Activated T-cell treated with anti-CD3 and anti-CD28 coated beads, Interleukin-2, amount 50 U/mL, for 24 hours (primary cell): Measurements from ENCODE around the gene MAP2K6.

Experiments
- DNase-seq: peaks from one replicate; pipeline ENCODE4 v3.0.0-alpha.2; 2020
- H3K27ac Mint-ChIP-seq: 2 replicates; pipeline ENCODE4 v1.8.0; 2020; ENCODE audit warnings: mild to moderate bottlenecking, mixed read lengths
- H3K27me3 Mint-ChIP-seq: 2 replicates; pipeline ENCODE4 v1.8.0; 2020; ENCODE audit warnings: mixed read lengths
- H3K36me3 Mint-ChIP-seq: 2 replicates; pipeline ENCODE4 v1.8.0; 2020; ENCODE audit warnings: low read depth, mixed read lengths
- H3K4me1 Mint-ChIP-seq: 2 replicates; pipeline ENCODE4 v1.8.0; 2020; ENCODE audit warnings: low read depth, mixed read lengths
- H3K4me3 Mint-ChIP-seq: 2 replicates; pipeline ENCODE4 v1.8.0; 2020; ENCODE audit warnings: mild to moderate bottlenecking, moderate library complexity, mixed read lengths
- H3K9me3 Mint-ChIP-seq: 2 replicates; pipeline ENCODE4 v1.8.0; 2020; ENCODE audit warnings: mixed read lengths

The MAP2K6 gene

GRCh38 chr17:69485251-69485661, 70.8 kb downstream of the MAP2K6 start:
- Mint-ChIP-seq H3K36me3 (no peaks in the 10 kb centered on the region), H3K4me3 (no peak overlapping the region), H3K9me3 (no peaks in the 10 kb centered on the region), H3K4me1 (peaks cover 17% of the 10 kb centered on the region), H3K27ac (no peak overlapping the region), H3K27me3 (no peaks in the 10 kb centered on the region)
- DNase-seq = no peak

GRCh38 chr17:69485901-69486643, 71.6 kb downstream of the MAP2K6 start:
- Mint-ChIP-seq H3K4me1 (peaks cover 17% of the 10 kb centered on the region), H3K9me3 (no peaks in the 10 kb centered on the region), H3K27me3 (no peaks in the 10 kb centered on the region), H3K4me3 (no peak overlapping the region), H3K27ac (no peak overlapping the region), H3K36me3 (no peaks in the 10 kb centered on the region)
- no peak for DNase-seq

- Mint-ChIP-seq H3K4me1 (peaks cover 17% of the 10 kb centered on the region), H3K27me3 (no peaks in the 10 kb centered on the region), H3K27ac (no peak overlapping the region)
Observed at GRCh38 chr17:69486779-69487637, 72.5 kb downstream of the MAP2K6 start.

GRCh38 chr17:69489313-69489712, 74.8 kb downstream of the MAP2K6 start:
- no peak for DNase-seq
- Mint-ChIP-seq H3K27ac (no peak overlapping the region), H3K4me3 (no peak overlapping the region), H3K27me3 (no peaks in the 10 kb centered on the region), H3K4me1 (peaks cover 17% of the 10 kb centered on the region), H3K36me3 (no peaks in the 10 kb centered on the region), H3K9me3 (no peaks in the 10 kb centered on the region)

More at GRCh38 chr17:69486779-69487637, 72.5 kb downstream of the MAP2K6 start:
- Mint-ChIP-seq H3K36me3 (no peaks in the 10 kb centered on the region), H3K9me3 (no peaks in the 10 kb centered on the region), H3K4me3 (no peak overlapping the region)
- no peak for DNase-seq

GRCh38 chr17:69492410-69493071, 78.0 kb downstream of the MAP2K6 start:
- no peak for DNase-seq

GRCh38 chr17:69495787-69496186, 81.3 kb downstream of the MAP2K6 start:
- no peaks in the 10 kb centered on the region for H3K36me3 Mint-ChIP-seq
- no peaks in the 10 kb centered on the region for H3K27me3 Mint-ChIP-seq

More at GRCh38 chr17:69492410-69493071, 78.0 kb downstream of the MAP2K6 start:
- Mint-ChIP-seq H3K36me3 (no peaks in the 10 kb centered on the region), H3K4me3 (no peak overlapping the region), H3K27ac (no peak overlapping the region), H3K9me3 (no peaks in the 10 kb centered on the region), H3K27me3 (no peaks in the 10 kb centered on the region), H3K4me1 (peaks cover 8% of the 10 kb centered on the region)

GRCh38 chr17:69497161-69497560, 82.7 kb downstream of the MAP2K6 start:
- no peaks in the 10 kb centered on the region for H3K36me3 Mint-ChIP-seq
- no peaks in the 10 kb centered on the region for H3K27me3 Mint-ChIP-seq
- H3K4me3 Mint-ChIP-seq = no peak overlapping the region
- DNase-seq = no peak
- no peaks in the 10 kb centered on the region for H3K9me3 Mint-ChIP-seq
- H3K4me1 Mint-ChIP-seq = peaks cover 25% of the 10 kb centered on the region
- no peak overlapping the region for H3K27ac Mint-ChIP-seq

More at GRCh38 chr17:69495787-69496186, 81.3 kb downstream of the MAP2K6 start:
- Mint-ChIP-seq H3K27ac (no peak overlapping the region), H3K4me3 (no peak overlapping the region), H3K9me3 (no peaks in the 10 kb centered on the region), H3K4me1 (peaks cover 13% of the 10 kb centered on the region)
- DNase-seq = no peak

- Mint-ChIP-seq H3K36me3 (no peaks in the 10 kb centered on the region), H3K4me3 (no peak overlapping the region), H3K27me3 (no peaks in the 10 kb centered on the region), H3K27ac (no peak overlapping the region), H3K9me3 (no peaks in the 10 kb centered on the region), H3K4me1 (peaks cover 32% of the 10 kb centered on the region)
- DNase-seq = no peak
Observed at GRCh38 chr17:69499318-69499717, 84.8 kb downstream of the MAP2K6 start.

- no peak for DNase-seq
- Mint-ChIP-seq H3K27me3 (no peaks in the 10 kb centered on the region), H3K4me3 (no peak overlapping the region), H3K27ac (no peak overlapping the region), H3K36me3 (peaks cover 5% of the 10 kb centered on the region), H3K9me3 (no peaks in the 10 kb centered on the region), H3K4me1 (peaks cover 35% of the 10 kb centered on the region)
Observed at GRCh38 chr17:69500911-69501429, 86.5 kb downstream of the MAP2K6 start.

GRCh38 chr17:69501591-69502468, 87.3 kb downstream of the MAP2K6 start:
- Mint-ChIP-seq H3K27me3 (no peaks in the 10 kb centered on the region), H3K9me3 (no peaks in the 10 kb centered on the region), H3K36me3 (peaks cover 11% of the 10 kb centered on the region), H3K4me3 (no peak overlapping the region), H3K4me1 (peaks cover 32% of the 10 kb centered on the region), H3K27ac (no peak overlapping the region)
- no peak for DNase-seq

GRCh38 chr17:69503711-69504110, 89.2 kb downstream of the MAP2K6 start:
- Mint-ChIP-seq H3K27me3 (no peaks in the 10 kb centered on the region), H3K9me3 (no peaks in the 10 kb centered on the region), H3K27ac (no peak overlapping the region), H3K36me3 (peaks cover 12% of the 10 kb centered on the region), H3K4me1 (peaks cover 27% of the 10 kb centered on the region), H3K4me3 (no peak overlapping the region)
- no peak for DNase-seq

- H3K9me3 Mint-ChIP-seq = no peaks in the 10 kb centered on the region
- no peak overlapping the region for H3K27ac Mint-ChIP-seq
- H3K27me3 Mint-ChIP-seq = no peaks in the 10 kb centered on the region
- no peak for DNase-seq
- H3K4me3 Mint-ChIP-seq = no peak overlapping the region
- H3K36me3 Mint-ChIP-seq = peaks cover 16% of the 10 kb centered on the region
- peaks cover 23% of the 10 kb centered on the region for H3K4me1 Mint-ChIP-seq
Observed at GRCh38 chr17:69505740-69506139, 91.2 kb downstream of the MAP2K6 start.

GRCh38 chr17:69506489-69506888, 92.0 kb downstream of the MAP2K6 start:
- Mint-ChIP-seq H3K9me3 (no peaks in the 10 kb centered on the region), H3K4me1 (peaks cover 16% of the 10 kb centered on the region), H3K27me3 (no peaks in the 10 kb centered on the region), H3K36me3 (peaks cover 17% of the 10 kb centered on the region), H3K27ac (no peak overlapping the region), H3K4me3 (no peak overlapping the region)
- no peak for DNase-seq

GRCh38 chr17:69508814-69509213, 94.3 kb downstream of the MAP2K6 start:
- DNase-seq = no peak
- H3K4me1 Mint-ChIP-seq = peaks cover 3% of the 10 kb centered on the region
- H3K27ac Mint-ChIP-seq = no peak overlapping the region
- peaks cover 19% of the 10 kb centered on the region for H3K36me3 Mint-ChIP-seq
- H3K4me3 Mint-ChIP-seq = no peak overlapping the region
- H3K27me3 Mint-ChIP-seq = no peaks in the 10 kb centered on the region
- H3K9me3 Mint-ChIP-seq = no peaks in the 10 kb centered on the region
